Stimulated activated CD4-positive, alpha-beta T cell treated with anti-CD3 and anti-CD28 coated beads, Interleukin-4, amount 100 ng/mL, for 24 hours (primary cell): ENCODE data around the gene FSTL3.
A peak's percentile ranks its signal among the peaks of the same experiment; 100 is the strongest.
"Not testable (repeated sequence)": the region's sequence is repeated elsewhere in the genome, so short reads cannot be mapped to it uniquely, and the experiment has no call there.

Experiments used
- DNase-seq: peaks from one replicate; pipeline ENCODE4 v3.0.0-alpha.2; 2020

FSTL3 gene

GRCh38 chr19:686589-687297 lies 10.6 kb downstream of the FSTL3 start:
- DNase-seq: no peak

GRCh38 chr19:687569-688166 lies 11.5 kb downstream of the FSTL3 start:
- no peak for DNase-seq

GRCh38 chr19:688214-688613 lies 12.0 kb downstream of the FSTL3 start:
- DNase-seq: no peak

GRCh38 chr19:688992-689391 lies 12.8 kb downstream of the FSTL3 start:
- no peak for DNase-seq

GRCh38 chr19:690203-690602 lies 14.0 kb downstream of the FSTL3 start:
- no peak for DNase-seq

- DNase-seq: no peak
These were observed 18.5 kb downstream of the FSTL3 start for GRCh38 chr19:694481-695351.

- DNase-seq: no peak
These were observed 19.3 kb downstream of the FSTL3 start, which contains the start of gene PRSS57 for GRCh38 chr19:695352-695949. Gene PRSS57, minus strand, starts transcription at chr19:695452. Its CDS starts 22 bp downstream, at chr19:695430.

GRCh38 chr19:698529-698928 lies 22.3 kb downstream of the FSTL3 start:
- not testable (repeated sequence) for DNase-seq

GRCh38 chr19:699885-700284 lies 23.7 kb downstream of the FSTL3 start:
- DNase-seq: not testable (repeated sequence)

- DNase-seq: not testable (repeated sequence)
These were observed 26.7 kb downstream of the FSTL3 start for GRCh38 chr19:702847-703246.

GRCh38 chr19:703329-703650 lies 27.1 kb downstream of the FSTL3 start:
- no peak for DNase-seq

GRCh38 chr19:703651-704446 lies 27.7 kb downstream of the FSTL3 start:
- DNase-seq: peak; percentile 58

GRCh38 chr19:704447-704741 lies 28.2 kb downstream of the FSTL3 start:
- DNase-seq: no peak

GRCh38 chr19:708154-709143 lies 32.3 kb downstream of the FSTL3 start, which contains the start of gene PALM:
Gene PALM, plus strand, starts transcription at chr19:708935. Its CDS starts 212 bp downstream, at chr19:709147.
- DNase-seq: no peak

- DNase-seq: no peak
These were observed 33.2 kb downstream of the FSTL3 start for GRCh38 chr19:709196-709964.

GRCh38 chr19:709965-710571 lies 33.9 kb downstream of the FSTL3 start:
- no peak for DNase-seq

GRCh38 chr19:710767-711166 lies 34.6 kb downstream of the FSTL3 start:
- DNase-seq: no peak

GRCh38 chr19:711254-711653 lies 35.1 kb downstream of the FSTL3 start:
- no peak for DNase-seq

- DNase-seq: no peak
These were observed 39.2 kb downstream of the FSTL3 start for GRCh38 chr19:715347-715746.
